ENCODE results near the gene ARFGAP3. TPM values are rescaled to one million over a fixed set of nuclear protein-coding genes. Genes with fewer than 3 reads are reported as not detected.

The ARFGAP3 gene
- total RNA-seq, 2 experiments from 2014 or later: 19.5 to 21.4 TPM

GRCh38 chr22:42855211-42855610 is 1.9 kb downstream of the ARFGAP3 start:
- ATAC-seq (ENCODE audit: poor library complexity) (no peak), DNase-seq (no peak)
- H3K36me3 Mint-ChIP-seq (ENCODE audit: low read depth): peaks cover 4% of the 10 kb centered on the region
- Histone ChIP-seq H3K4me3 (ENCODE audit: low read length) (no peak overlapping the region), H3K27ac (ENCODE audit: low read depth in 1 of 2, low read length in 2 of 2) (no peak overlapping the region), H3K9me3 (ENCODE audit: control insufficient read depth in 1 of 2, insufficient read depth in 1 of 2, low read length in 2 of 2) (no peaks in the 10 kb centered on the region), H3K27me3 (ENCODE audit: control insufficient read depth in 1 of 2, insufficient read depth in 2 of 2, low read length in 2 of 2) (no peaks in the 10 kb centered on the region), H3K36me3 (ENCODE audit: insufficient read depth, low read length) (peaks cover 3% of the 10 kb centered on the region), H3K4me1 (ENCODE audit: insufficient read depth, low read length) (peaks cover 32% of the 10 kb centered on the region)
- intact Hi-C loops (cut with DNase I, micrococcal nuclease): loop anchor here in 1 of 2 experiments (5.0 kb wide), 1 partner anchor 162 kb away; the partner anchor contains the start of gene PACSIN2
- no peaks in the 10 kb centered on the region for H3K27me3 Mint-ChIP-seq
- no peaks in the 10 kb centered on the region for H3K9me3 Mint-ChIP-seq
- ChIA-PET POLR2A (no interaction called here), CTCF (interaction anchor here (1.3 kb wide), 1 partner anchor 13 kb away, joined by 4 read pairs; no protein-coding TSS in a partner anchor)
- no peak for TF ChIP-seq CTCF (IDR thresholded peaks at IDR 0.05)
- peak overlapping the region; percentile 46 for H3K4me3 Mint-ChIP-seq
- H3K27ac Mint-ChIP-seq: no peak overlapping the region
- H3K4me1 Mint-ChIP-seq (ENCODE audit: low read depth): peaks cover 11% of the 10 kb centered on the region

- no peak overlapping the region for H3K4me3 Mint-ChIP-seq
- no peaks in the 10 kb centered on the region for H3K9me3 ChIP-seq (ENCODE audit: control insufficient read depth in 1 of 2, insufficient read depth in 1 of 2, low read length in 2 of 2)
- H3K27ac ChIP-seq (ENCODE audit: low read depth in 1 of 2, low read length in 2 of 2): no peak overlapping the region
- H3K9me3 Mint-ChIP-seq: no peaks in the 10 kb centered on the region
- ChIA-PET POLR2A (no interaction called here), CTCF (no interaction called here)
- H3K4me1 Mint-ChIP-seq (ENCODE audit: low read depth): peaks cover under 1% of the 10 kb centered on the region
- H3K27me3 ChIP-seq (ENCODE audit: control insufficient read depth in 1 of 2, insufficient read depth in 2 of 2, low read length in 2 of 2): no peaks in the 10 kb centered on the region
- no peaks in the 10 kb centered on the region for H3K27me3 Mint-ChIP-seq
- H3K27ac Mint-ChIP-seq: no peak overlapping the region
- ATAC-seq (ENCODE audit: poor library complexity) (no peak), DNase-seq (no peak)
- peaks cover 11% of the 10 kb centered on the region for H3K36me3 ChIP-seq (ENCODE audit: insufficient read depth, low read length)
- peaks cover 9% of the 10 kb centered on the region for H3K4me1 ChIP-seq (ENCODE audit: insufficient read depth, low read length)
- no peak overlapping the region for H3K4me3 ChIP-seq (ENCODE audit: low read length)
- TF ChIP-seq CTCF (IDR thresholded peaks at IDR 0.05): no peak
- H3K36me3 Mint-ChIP-seq (ENCODE audit: low read depth): peaks cover 31% of the 10 kb centered on the region
- intact Hi-C loops (cut with DNase I, micrococcal nuclease): no loop called here
Measured at GRCh38 chr22:42848941-42849550, 8.0 kb downstream of the ARFGAP3 start.

GRCh38 chr22:42847110-42847509 is 10.0 kb downstream of the ARFGAP3 start:
- H3K27me3 ChIP-seq (ENCODE audit: control insufficient read depth in 1 of 2, insufficient read depth in 2 of 2, low read length in 2 of 2): no peaks in the 10 kb centered on the region
- Mint-ChIP-seq H3K27me3 (no peaks in the 10 kb centered on the region), H3K36me3 (ENCODE audit: low read depth) (peaks cover 49% of the 10 kb centered on the region), H3K9me3 (no peaks in the 10 kb centered on the region), H3K27ac (no peak overlapping the region), H3K4me1 (ENCODE audit: low read depth) (peaks cover 11% of the 10 kb centered on the region), H3K4me3 (no peak overlapping the region)
- intact Hi-C loops (cut with DNase I, micrococcal nuclease): no loop called here
- H3K27ac ChIP-seq (ENCODE audit: low read depth in 1 of 2, low read length in 2 of 2): no peak overlapping the region
- H3K9me3 ChIP-seq (ENCODE audit: control insufficient read depth in 1 of 2, insufficient read depth in 1 of 2, low read length in 2 of 2): no peaks in the 10 kb centered on the region
- no peak for TF ChIP-seq CTCF (IDR thresholded peaks at IDR 0.05)
- DNase-seq (no peak), ATAC-seq (ENCODE audit: poor library complexity) (no peak)
- H3K4me3 ChIP-seq (ENCODE audit: low read length): no peak overlapping the region
- H3K36me3 ChIP-seq (ENCODE audit: insufficient read depth, low read length): peaks cover 17% of the 10 kb centered on the region
- ChIA-PET POLR2A (no interaction called here), CTCF (no interaction called here)
- peaks cover 4% of the 10 kb centered on the region for H3K4me1 ChIP-seq (ENCODE audit: insufficient read depth, low read length)
